Measurements from ENCODE around the gene SMAD1.

- no peak for TF ChIP-seq ZFP30 (CRISPR knock-in tag; IDR thresholded peaks at IDR 0.05)
- no peak for TF ChIP-seq CREB5 (CRISPR knock-in tag; IDR thresholded peaks at IDR 0.05; ENCODE audit: low read depth)
- TF ChIP-seq ZNF70 (CRISPR knock-in tag; IDR thresholded peaks at IDR 0.05): no peak
- no peak for TF ChIP-seq PATZ1 (CRISPR knock-in tag; IDR thresholded peaks at IDR 0.05; ENCODE audit: borderline replicate concordance)
- no peak for TF ChIP-seq GLIS3 (CRISPR knock-in tag; IDR thresholded peaks at IDR 0.05)
Measured at GRCh38 chr4:145527773-145528172, 46.1 kb downstream of the SMAD1 start.
